HG03439 (cell line): ENCODE data around the gene POLR3A.
"Not testable (repeated sequence)": the region's sequence is repeated elsewhere in the genome, so short reads cannot be mapped to it uniquely, and the experiment has no call there.

Source experiments
- ATAC-seq: cut with Tn5 transposase; IDR thresholded peaks from one replicate; pipeline ENCODE4 v1.9.1; 2021; ENCODE audit warnings: mild to moderate bottlenecking, moderate library complexity; ENCODE audit not compliant: unreplicated experiment

POLR3A gene

GRCh38 chr10:78025685-78026364 is 3.5 kb downstream of the POLR3A start:
- ATAC-seq, result no peak

- no peak for ATAC-seq
These were observed 5.6 kb downstream of the POLR3A start for GRCh38 chr10:78023741-78024140.

- no peak for ATAC-seq
These were observed 8.1 kb downstream of the POLR3A start for GRCh38 chr10:78021201-78021600.

- ATAC-seq, result no peak
These were observed 10.1 kb downstream of the POLR3A start for GRCh38 chr10:78019264-78019663.

GRCh38 chr10:78017856-78018255 is 11.5 kb downstream of the POLR3A start:
- ATAC-seq, result no peak

- no peak for ATAC-seq
These were observed 13.8 kb downstream of the POLR3A start for GRCh38 chr10:78015546-78015945.

GRCh38 chr10:78013564-78013963 is 15.8 kb downstream of the POLR3A start:
- no peak for ATAC-seq

GRCh38 chr10:78011065-78011464 is 18.2 kb downstream of the POLR3A start:
- ATAC-seq, result no peak

GRCh38 chr10:78010278-78010677 is 19.0 kb downstream of the POLR3A start:
- no peak for ATAC-seq

GRCh38 chr10:78009662-78010061 is 19.7 kb downstream of the POLR3A start:
- ATAC-seq, result no peak

- no peak for ATAC-seq
These were observed 22.1 kb downstream of the POLR3A start for GRCh38 chr10:78007172-78007571.

GRCh38 chr10:78004215-78005026 is 24.9 kb downstream of the POLR3A start:
- no peak for ATAC-seq

GRCh38 chr10:78002541-78003288 is 26.6 kb downstream of the POLR3A start:
- no peak for ATAC-seq

GRCh38 chr10:78000956-78001472 is 28.3 kb downstream of the POLR3A start:
- ATAC-seq, result no peak

- no peak for ATAC-seq
These were observed 29.1 kb downstream of the POLR3A start for GRCh38 chr10:78000206-78000605.

GRCh38 chr10:77998780-77999179 is 30.5 kb downstream of the POLR3A start:
- ATAC-seq, result not testable (repeated sequence)

- no peak for ATAC-seq
These were observed 35.7 kb downstream of the POLR3A start for GRCh38 chr10:77993620-77994019.

GRCh38 chr10:77989081-77989724 is 40.1 kb downstream of the POLR3A start:
- ATAC-seq, result no peak

- no peak for ATAC-seq
These were observed 41.6 kb downstream of the POLR3A start for GRCh38 chr10:77987671-77988255.

- ATAC-seq, result no peak
These were observed 44.3 kb downstream of the POLR3A start for GRCh38 chr10:77984986-77985385.
